Measurements from ENCODE around the gene SVIP. TPM values are rescaled to one million over a fixed set of nuclear protein-coding genes. Genes with fewer than 3 reads are reported as not detected.

SVIP gene
- total RNA-seq, 2 donors from 2014 or later = 8.5 to 14.0 TPM

GRCh38 chr11:22775248-22775647 is 54.4 kb downstream of the SVIP start:
- Histone ChIP-seq H3K9me3 (no peaks in the 10 kb centered on the region), H3K27ac (no peak overlapping the region), H3K27me3 (replicated peaks; ENCODE audit: insufficient read depth) (no peaks in the 10 kb centered on the region), H3K4me1 (ENCODE audit: control insufficient read depth in 1 of 2, low read depth in 2 of 2) (no peaks in the 10 kb centered on the region), H3K36me3 (no peaks in the 10 kb centered on the region), H3K4me3 (no peak overlapping the region)
- no peak for ATAC-seq (ENCODE audit: insufficient number of reproducible peaks, low FRiP score, low read depth)
- no peak for DNase-seq (ENCODE audit: low spot score)
- no peak for TF ChIP-seq CTCF (IDR thresholded peaks at IDR 0.05)

- Histone ChIP-seq H3K36me3 (no peaks in the 10 kb centered on the region), H3K27ac (no peak overlapping the region), H3K27me3 (replicated peaks; ENCODE audit: insufficient read depth) (no peaks in the 10 kb centered on the region), H3K4me1 (ENCODE audit: control insufficient read depth in 1 of 2, low read depth in 2 of 2) (no peaks in the 10 kb centered on the region), H3K9me3 (no peaks in the 10 kb centered on the region), H3K4me3 (no peak overlapping the region)
- DNase-seq (ENCODE audit: low spot score) = no peak
- no peak for TF ChIP-seq CTCF (IDR thresholded peaks at IDR 0.05)
- no peak for ATAC-seq (ENCODE audit: insufficient number of reproducible peaks, low FRiP score, low read depth)
These were observed 54.9 kb downstream of the SVIP start for GRCh38 chr11:22774716-22775115.

- no peaks in the 10 kb centered on the region for H3K27me3 ChIP-seq (replicated peaks; ENCODE audit: insufficient read depth)
- H3K4me3 ChIP-seq = no peak overlapping the region
- no peaks in the 10 kb centered on the region for H3K36me3 ChIP-seq
- no peak for TF ChIP-seq CTCF (IDR thresholded peaks at IDR 0.05)
- ATAC-seq (ENCODE audit: insufficient number of reproducible peaks, low FRiP score, low read depth) = no peak
- H3K4me1 ChIP-seq (ENCODE audit: control insufficient read depth in 1 of 2, low read depth in 2 of 2) = no peaks in the 10 kb centered on the region
- H3K27ac ChIP-seq = no peak overlapping the region
- no peak for DNase-seq (ENCODE audit: low spot score)
- H3K9me3 ChIP-seq = no peaks in the 10 kb centered on the region
These were observed 60.5 kb downstream of the SVIP start for GRCh38 chr11:22769081-22769480.

Other genes with a start within 250 kb of the SVIP start
- gene FANCF, start 204.0 kb downstream of the SVIP start, total RNA-seq = 1 to 10 TPM; 6.0 to 7.4 TPM
- gene GAS2, start 163.2 kb downstream of the SVIP start, total RNA-seq = under 1 TPM in 1 of 2 donors, not detected in 1; 0.95 TPM
- gene CCDC179, start 30.7 kb upstream of the SVIP start, total RNA-seq = not detected

Measured in thoracic aorta (tissue), 2 donors.